ENCODE results near the gene RBBP7.

RBBP7 gene

GRCh38 chrX:16826207-16826606, 44.0 kb downstream of the RBBP7 start:
- no peak for DNase-seq (ENCODE audit: low read depth in 2 of 2)

GRCh38 chrX:16825264-16826035, 44.7 kb downstream of the RBBP7 start:
- DNase-seq (ENCODE audit: low read depth in 2 of 2) = no peak

GRCh38 chrX:16822723-16823122, 47.4 kb downstream of the RBBP7 start:
- DNase-seq (ENCODE audit: low read depth in 2 of 2) = no peak

- DNase-seq (ENCODE audit: low read depth in 2 of 2) = no peak
Observed at GRCh38 chrX:16819634-16820033, 50.5 kb downstream of the RBBP7 start.

GRCh38 chrX:16814597-16814996, 55.6 kb downstream of the RBBP7 start:
- DNase-seq (ENCODE audit: low read depth in 2 of 2) = no peak

- DNase-seq (ENCODE audit: low read depth in 2 of 2) = no peak
Observed at GRCh38 chrX:16807976-16808542, 62.1 kb downstream of the RBBP7 start.

- DNase-seq (ENCODE audit: low read depth in 2 of 2) = no peak
Observed at GRCh38 chrX:16807548-16807947, 62.6 kb downstream of the RBBP7 start.

- no peak for DNase-seq (ENCODE audit: low read depth in 2 of 2)
Observed at GRCh38 chrX:16804923-16805464, 65.2 kb downstream of the RBBP7 start.

- no peak for DNase-seq (ENCODE audit: low read depth in 2 of 2)
Observed at GRCh38 chrX:16797841-16798240, 72.3 kb downstream of the RBBP7 start.

GRCh38 chrX:16797358-16797757, 72.8 kb downstream of the RBBP7 start:
- no peak for DNase-seq (ENCODE audit: low read depth in 2 of 2)

- DNase-seq (ENCODE audit: low read depth in 2 of 2) = no peak
Observed at GRCh38 chrX:16796298-16796697, 73.9 kb downstream of the RBBP7 start.

Data from stimulated activated CD8-positive, alpha-beta memory T cell treated with anti-CD3 and anti-CD28 coated beads, Interleukin-15, amount 100 ng/mL, for 48 hours (primary cell).